ACHN (cell line): Measurements from ENCODE around the gene PCYOX1L.

Experiments used
- DNase-seq: peaks from one replicate; pipeline ENCODE4 v3.0.0-alpha.2; 2015
- in situ Hi-C: cut with HindIII; loops from 2 replicates; pipeline ENCODE4 v1.10.0; 2017; ENCODE audit warnings: low sequenced_read_pairs, low pct_ligation_motif_present, low pct_unique_long_range_greater_than_20kb

The PCYOX1L gene

DNA sequence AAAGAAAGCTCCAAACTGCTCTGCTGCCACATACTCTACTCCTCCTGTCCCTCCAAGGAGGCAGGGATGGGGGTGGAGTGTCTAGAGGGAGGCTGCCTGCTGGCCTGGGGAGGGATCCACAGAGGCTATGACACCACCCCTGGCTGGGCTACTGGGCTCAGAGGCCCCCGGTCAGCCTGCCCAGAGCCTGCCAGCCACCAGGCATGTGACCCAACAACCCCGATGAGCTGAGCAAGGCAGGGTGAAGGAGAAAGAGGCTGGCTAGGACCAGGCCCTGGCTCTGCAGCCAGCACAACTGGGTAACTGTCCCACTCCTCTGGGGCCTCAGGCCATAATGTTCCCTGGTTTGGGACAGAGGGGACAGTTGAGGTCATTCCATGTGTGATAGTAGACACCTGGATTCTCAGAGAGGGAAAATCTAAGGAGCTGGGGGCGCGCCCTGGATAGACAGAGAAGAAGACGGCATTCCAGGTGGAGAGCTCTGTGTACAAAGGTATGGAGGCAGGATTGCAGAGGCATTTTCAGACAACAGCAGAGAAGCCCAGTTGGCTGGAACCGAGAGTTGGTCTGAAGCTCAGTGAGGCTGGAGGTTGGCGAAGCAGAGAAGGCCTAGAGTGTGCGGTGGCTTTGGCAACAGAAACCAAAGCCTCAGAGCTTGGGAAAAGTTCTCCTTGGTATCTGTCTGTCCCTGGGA lies 55.1 kb downstream of the PCYOX1L start:
- DNase-seq = no peak
- in situ Hi-C loops = no loop called here

DNA sequence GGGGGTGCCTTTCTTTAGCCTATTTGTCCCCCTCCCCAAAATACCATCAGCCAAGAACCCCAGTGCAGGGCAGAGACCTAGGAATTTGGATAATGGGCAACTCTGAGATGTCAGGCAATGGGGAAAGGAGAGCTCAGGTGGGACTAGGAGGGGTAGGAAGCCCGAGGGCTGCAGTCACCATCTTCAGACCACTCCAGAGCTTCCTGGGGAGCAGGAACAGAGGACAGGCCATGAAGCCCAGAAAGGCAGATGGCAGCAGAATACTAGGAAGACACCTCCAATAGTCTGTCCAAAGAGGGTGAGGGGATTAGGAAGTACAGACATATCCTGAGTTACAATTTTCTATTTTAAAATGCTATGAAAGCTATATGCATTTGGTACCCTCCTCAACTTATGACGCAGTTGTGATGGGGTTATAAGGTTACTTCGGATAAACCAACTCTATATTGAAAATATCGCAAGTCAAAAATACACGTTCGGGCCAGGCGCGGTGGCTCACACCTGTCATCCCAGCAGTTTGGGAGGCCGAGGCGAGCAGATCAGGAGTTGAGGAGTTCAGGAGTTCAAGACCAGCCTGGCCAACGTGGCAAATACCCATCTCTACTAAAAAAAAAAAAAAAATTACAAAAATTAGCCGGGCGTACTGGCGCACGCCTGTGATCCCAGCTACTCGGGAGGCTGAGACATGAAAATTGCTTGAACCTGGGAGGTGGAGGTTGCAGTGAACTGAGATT lies 55.8 kb downstream of the PCYOX1L start:
- DNase-seq = no peak
- in situ Hi-C loops = no loop called here

DNA sequence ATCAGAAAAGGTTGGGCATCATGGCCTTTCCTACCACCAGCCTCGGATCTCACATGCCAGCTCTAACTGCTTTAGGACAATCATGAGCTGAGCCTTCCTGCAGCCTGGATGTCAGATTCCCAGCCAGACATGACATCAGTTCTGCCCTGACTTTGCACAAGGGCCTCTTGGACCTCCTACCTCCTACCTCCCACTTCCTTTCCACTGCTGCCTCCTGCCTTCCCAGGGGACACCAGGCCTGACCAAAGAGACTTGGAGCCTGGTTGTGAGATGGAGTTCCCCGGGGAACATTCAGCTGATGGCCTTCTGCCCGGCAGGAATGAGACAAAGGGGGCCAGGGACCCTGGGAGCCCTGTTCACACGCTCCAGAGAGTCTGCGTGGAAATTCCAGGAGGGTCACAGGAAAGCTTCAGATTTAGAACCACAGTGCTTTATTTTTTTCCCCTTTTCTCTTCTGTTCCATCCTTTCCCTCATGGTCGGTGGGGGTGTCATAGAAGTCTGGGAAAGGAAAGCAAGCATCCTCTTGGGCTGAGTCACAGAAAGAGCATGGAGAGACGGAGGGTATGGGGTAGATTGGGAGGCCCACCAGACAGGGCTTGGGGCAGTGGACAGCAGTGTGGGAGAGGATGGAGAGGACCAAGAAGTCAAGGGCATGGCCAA lies 56.7 kb downstream of the PCYOX1L start:
- in situ Hi-C loops = no loop called here
- DNase-seq = no peak

DNA sequence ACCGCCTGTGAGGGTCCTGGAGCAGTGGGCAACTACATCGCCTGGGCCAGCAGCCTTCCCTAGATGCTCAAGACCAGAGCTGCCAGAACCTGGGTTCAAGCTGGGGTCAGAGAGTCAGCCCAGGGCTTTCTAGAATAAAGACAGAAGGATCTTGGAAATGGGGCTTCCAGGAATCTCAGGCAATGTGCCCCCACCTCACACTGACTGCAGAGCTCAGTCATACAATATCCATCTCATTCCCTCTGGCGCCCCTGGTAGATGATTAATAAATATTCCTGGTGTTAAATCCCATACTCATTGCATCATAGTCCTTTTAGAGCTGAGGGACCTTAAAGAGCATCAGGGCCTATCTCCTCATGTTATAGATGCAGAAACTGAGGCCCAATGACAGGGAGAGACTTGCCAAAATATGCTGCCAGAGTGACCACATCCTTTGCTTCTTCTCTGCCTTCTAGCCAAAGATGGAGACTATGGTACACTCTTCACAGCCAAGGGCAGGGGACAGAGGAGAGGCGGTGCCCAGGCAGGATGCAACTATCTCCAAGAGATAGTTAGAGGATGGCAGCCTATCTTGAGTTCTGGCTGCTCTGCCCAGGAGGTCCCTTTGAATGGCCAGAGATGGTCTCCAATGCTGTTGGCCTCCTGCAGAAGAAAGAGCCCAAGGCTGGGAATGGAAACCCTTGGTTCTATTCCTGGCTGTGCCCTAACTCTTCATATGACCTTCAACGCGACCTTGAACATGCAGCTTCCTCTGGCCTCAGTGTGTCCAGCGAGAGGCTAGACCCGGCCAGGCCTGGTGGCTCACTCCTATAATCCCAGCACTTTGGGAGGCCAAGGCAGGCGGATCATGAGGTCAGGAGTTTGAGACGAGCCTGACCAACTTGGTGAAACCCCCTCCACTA lies 57.5 kb downstream of the PCYOX1L start:
- in situ Hi-C loops = no loop called here
- peak; percentile 64 for DNase-seq

DNA sequence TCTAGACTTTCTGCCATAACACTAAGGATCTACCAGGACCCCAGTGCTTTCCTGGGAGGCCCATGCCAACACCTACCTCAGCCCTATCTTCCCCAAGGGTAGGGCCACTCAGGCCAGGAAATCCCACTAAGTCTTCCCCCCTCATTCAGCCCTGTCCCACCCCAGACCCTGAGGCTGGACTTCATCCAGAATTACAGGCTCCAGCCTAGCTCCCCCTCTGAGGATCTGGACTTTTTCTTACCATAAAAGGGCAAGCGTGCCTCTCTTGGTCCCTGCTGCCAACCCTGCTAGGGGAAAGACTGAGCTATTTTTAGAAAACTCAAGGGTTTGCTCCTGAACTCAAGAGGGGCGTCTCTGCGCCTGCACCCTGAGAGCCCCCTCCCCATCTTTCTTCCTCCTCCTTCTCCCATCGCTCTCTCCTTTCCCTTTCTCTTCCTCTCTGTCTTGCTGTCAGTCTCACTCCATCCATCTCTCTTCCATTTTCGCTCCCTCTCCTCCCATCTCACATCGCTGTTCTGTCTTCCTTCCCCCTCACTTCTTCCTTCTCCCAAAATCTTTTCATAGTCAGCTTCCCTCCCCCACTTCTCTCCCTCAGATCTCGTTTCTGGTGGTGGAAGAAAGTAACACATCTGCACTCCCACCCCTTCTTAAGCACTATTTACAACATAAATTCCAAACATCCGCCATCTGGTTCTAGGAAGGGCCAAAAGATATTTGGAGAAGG lies 59.3 kb downstream of the PCYOX1L start:
- DNase-seq = no peak
- in situ Hi-C loops = no loop called here

DNA sequence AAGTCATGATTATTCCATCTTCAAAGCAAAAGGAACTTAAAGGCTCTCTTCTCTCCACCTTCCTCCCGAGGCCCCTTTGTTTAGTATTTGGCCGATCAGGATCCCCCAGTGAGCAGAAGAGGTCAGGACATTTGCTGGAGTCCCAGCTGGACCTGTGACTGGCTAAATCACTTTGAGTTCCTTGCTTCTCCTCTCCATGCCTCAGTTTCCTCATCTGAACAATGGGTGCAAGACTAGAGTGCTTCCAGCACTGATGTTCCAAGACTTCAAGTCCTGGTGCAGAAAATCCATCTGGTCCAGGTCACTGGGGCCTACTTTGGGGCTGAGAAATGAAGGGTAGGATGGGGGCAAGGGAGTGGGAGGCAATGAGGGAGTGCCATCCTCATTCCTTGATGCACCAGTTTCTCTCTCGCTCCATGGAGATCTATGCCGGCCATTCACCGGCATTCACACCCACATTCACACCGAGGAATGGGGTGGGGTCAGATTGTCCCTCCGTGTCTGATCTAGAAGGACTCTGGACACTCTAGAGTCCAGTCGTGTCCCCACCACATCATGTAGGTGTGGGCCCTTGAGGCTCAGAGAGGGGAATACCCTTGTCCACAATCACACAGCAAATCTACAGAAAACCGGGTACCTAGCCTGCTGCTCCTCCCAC lies 60.0 kb downstream of the PCYOX1L start:
- in situ Hi-C loops = no loop called here
- no peak for DNase-seq

DNA sequence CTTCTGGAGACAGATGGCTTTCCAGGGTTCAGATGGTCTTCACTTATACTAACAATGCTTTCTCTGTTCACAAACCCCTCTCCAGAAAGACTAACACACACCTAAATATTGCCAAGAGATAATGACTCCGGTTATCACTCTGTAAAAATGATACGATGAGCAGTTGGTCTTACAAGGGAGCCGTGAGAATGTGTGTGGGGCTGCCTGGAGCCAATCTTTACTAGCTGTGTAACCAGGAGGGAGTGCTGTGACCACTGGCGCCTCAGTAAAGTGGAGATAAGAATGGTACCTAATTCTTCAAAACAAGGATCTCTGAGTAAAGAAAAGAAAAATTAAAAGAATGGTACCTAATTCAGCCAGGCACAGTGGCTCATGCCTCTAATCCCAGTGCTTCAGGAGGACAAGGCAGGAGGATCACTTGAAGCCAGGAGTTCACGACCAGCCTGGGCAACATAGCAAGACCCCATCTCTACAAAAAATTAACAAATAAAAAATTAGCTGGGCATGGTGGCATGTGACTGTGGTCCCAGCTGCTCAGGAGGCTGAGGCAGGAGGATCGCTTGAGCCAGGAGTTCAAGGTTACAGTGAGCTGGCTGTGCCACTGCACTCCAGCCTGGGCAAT lies 61.2 kb downstream of the PCYOX1L start:
- in situ Hi-C loops = no loop called here
- DNase-seq = no peak
